ENCODE measurements around the gene MED9.

The MED9 gene

GRCh38 chr17:17510456-17511292 is 33.9 kb downstream of the MED9 start:
- no peak for TF ChIP-seq CTCF (IDR thresholded peaks at IDR 0.05; ENCODE audit: low read depth, low read length, missing control alignments)
- DNase-seq (ENCODE audit: extremely low read depth, low read depth) = no peak
- H3K4me3 ChIP-seq (replicated peaks; ENCODE audit: low read depth, low read length) = no peak overlapping the region

GRCh38 chr17:17511293-17511741 is 34.5 kb downstream of the MED9 start:
- no peak for TF ChIP-seq CTCF (IDR thresholded peaks at IDR 0.05; ENCODE audit: low read depth, low read length, missing control alignments)
- DNase-seq (ENCODE audit: extremely low read depth, low read depth) = no peak
- H3K4me3 ChIP-seq (replicated peaks; ENCODE audit: low read depth, low read length) = no peak overlapping the region

- H3K4me3 ChIP-seq (replicated peaks; ENCODE audit: low read depth, low read length) = no peak overlapping the region
- TF ChIP-seq CTCF (IDR thresholded peaks at IDR 0.05; ENCODE audit: low read depth, low read length, missing control alignments) = no peak
- DNase-seq (ENCODE audit: extremely low read depth, low read depth) = peak; percentile 66
Observed at GRCh38 chr17:17511881-17512858, 35.4 kb downstream of the MED9 start.

DNA sequence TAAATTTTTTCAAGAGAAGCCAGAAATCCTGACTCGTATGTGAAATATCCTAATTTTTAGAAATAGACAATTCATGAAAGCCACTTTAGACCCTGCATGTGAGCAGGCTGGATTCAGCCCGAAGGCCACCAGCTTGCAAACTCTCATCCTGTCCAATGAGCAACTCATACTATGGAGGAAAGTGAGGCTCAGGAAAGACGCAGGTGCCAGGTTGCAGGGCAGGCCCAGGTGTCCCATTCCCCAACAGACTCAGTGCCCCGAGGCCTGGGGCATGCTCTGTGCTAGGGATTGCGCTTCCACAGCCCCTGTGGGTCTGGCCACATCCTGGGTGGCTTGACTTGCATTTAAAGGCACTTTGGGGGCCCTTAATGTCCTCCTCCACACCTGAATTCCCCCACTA is 36.1 kb downstream of the MED9 start:
- no peak overlapping the region for H3K4me3 ChIP-seq (replicated peaks; ENCODE audit: low read depth, low read length)
- no peak for DNase-seq (ENCODE audit: extremely low read depth, low read depth)
- no peak for TF ChIP-seq CTCF (IDR thresholded peaks at IDR 0.05; ENCODE audit: low read depth, low read length, missing control alignments)

- no peak for DNase-seq (ENCODE audit: extremely low read depth, low read depth)
- H3K4me3 ChIP-seq (replicated peaks; ENCODE audit: low read depth, low read length) = no peak overlapping the region
- TF ChIP-seq CTCF (IDR thresholded peaks at IDR 0.05; ENCODE audit: low read depth, low read length, missing control alignments) = no peak
Observed at GRCh38 chr17:17513626-17514025, 36.8 kb downstream of the MED9 start.

GRCh38 chr17:17514361-17514992 is 37.7 kb downstream of the MED9 start:
- no peak for TF ChIP-seq CTCF (IDR thresholded peaks at IDR 0.05; ENCODE audit: low read depth, low read length, missing control alignments)
- no peak for DNase-seq (ENCODE audit: extremely low read depth, low read depth)
- H3K4me3 ChIP-seq (replicated peaks; ENCODE audit: low read depth, low read length) = no peak overlapping the region

Data from HFF-Myc (cell line).